HG02678 (cell line): ENCODE measurements around the gene AK2.
"Not testable (repeated sequence)": the region's sequence is repeated elsewhere in the genome, so short reads cannot be mapped to it uniquely, and the experiment has no call there.

Experiments
- ATAC-seq: cut with Tn5 transposase; IDR thresholded peaks from one replicate; pipeline ENCODE4 v1.9.1; 2021; ENCODE audit warnings: mild to moderate bottlenecking, moderate library complexity; ENCODE audit not compliant: unreplicated experiment

AK2 gene

GRCh38 chr1:33055210-33056008, 18.7 kb upstream of the AK2 start:
- ATAC-seq: no peak

GRCh38 chr1:33050221-33051076, 13.8 kb upstream of the AK2 start:
- no peak for ATAC-seq

- no peak for ATAC-seq
These were observed 12.7 kb upstream of the AK2 start for GRCh38 chr1:33049371-33049770.

- ATAC-seq: no peak
These were observed 11.7 kb upstream of the AK2 start for GRCh38 chr1:33048426-33048825.

- no peak for ATAC-seq
These were observed 11.2 kb upstream of the AK2 start for GRCh38 chr1:33047839-33048305.

- ATAC-seq: no peak
These were observed 10.6 kb upstream of the AK2 start for GRCh38 chr1:33047290-33047689.

- ATAC-seq: not testable (repeated sequence)
These were observed 9.6 kb upstream of the AK2 start for GRCh38 chr1:33046234-33046633.

GRCh38 chr1:33045814-33046213, 9.1 kb upstream of the AK2 start:
- no peak for ATAC-seq

GRCh38 chr1:33045246-33045645, 8.6 kb upstream of the AK2 start:
- ATAC-seq: no peak

- ATAC-seq: no peak
These were observed 6.8 kb upstream of the AK2 start for GRCh38 chr1:33043267-33044092.

- ATAC-seq: no peak
These were observed 6.1 kb upstream of the AK2 start for GRCh38 chr1:33042831-33043230.

- no peak for ATAC-seq
These were observed 4.3 kb upstream of the AK2 start for GRCh38 chr1:33041026-33041425.

- no peak for ATAC-seq
These were observed 3.2 kb upstream of the AK2 start for GRCh38 chr1:33039840-33040239.

GRCh38 chr1:33036051-33036525, 595 bp downstream of the AK2 start:
- ATAC-seq: no peak

GRCh38 chr1:33032126-33032869, 4.4 kb downstream of the AK2 start:
- no peak for ATAC-seq

GRCh38 chr1:33031506-33031905, 5.2 kb downstream of the AK2 start:
- no peak for ATAC-seq

- ATAC-seq: no peak
These were observed 6.1 kb downstream of the AK2 start for GRCh38 chr1:33030575-33030974.

GRCh38 chr1:33029921-33030320, 6.8 kb downstream of the AK2 start:
- ATAC-seq: no peak

GRCh38 chr1:33029209-33029608, 7.5 kb downstream of the AK2 start:
- ATAC-seq: no peak

- ATAC-seq: no peak
These were observed 10.9 kb downstream of the AK2 start for GRCh38 chr1:33025761-33026160.
